Liver (tissue), 9 donors: ENCODE results near the gene LEMD2. TPM values are rescaled to one million over a fixed set of nuclear protein-coding genes. Genes with fewer than 3 reads are reported as not detected.

ENCODE experiments used
- DNase-seq: peaks from one replicate; pipeline ENCODE4 v3.0.0-alpha.2; 2017; ENCODE audit warnings: low spot score
- H3K27ac ChIP-seq, 2 donors: one replicate each; pipeline ENCODE4 v1.7.0; 2013; ENCODE audit warnings: inconsistent platforms in 2 of 2, low read length in 2 of 2, control low read depth in 1 of 2, low read depth in 1 of 2, mild to moderate bottlenecking in 1 of 2
- H3K27me3 ChIP-seq, 4 donors: one replicate each; pipeline versions ENCODE4 v1.6.1 to v1.7.0; 2013; ENCODE audit warnings: low read length in 3 of 4, inconsistent platforms in 1 of 4, mild to moderate bottlenecking in 1 of 4, moderate library complexity in 1 of 4; ENCODE audit not compliant: control insufficient read depth in 4 of 4, insufficient read depth in 4 of 4
- H3K36me3 ChIP-seq, 4 donors: one replicate each; pipeline versions ENCODE4 v1.6.1 to v1.7.0; 2013; ENCODE audit warnings: low read length in 3 of 4, mild to moderate bottlenecking in 3 of 4, low read depth in 1 of 4, moderate library complexity in 1 of 4; ENCODE audit not compliant: control insufficient read depth in 4 of 4, insufficient read depth in 3 of 4
- H3K4me1 ChIP-seq, 4 donors: one replicate each; pipeline versions ENCODE4 v1.6.1 to v1.7.0; 2013; ENCODE audit warnings: low read length in 3 of 4, mild to moderate bottlenecking in 3 of 4, moderate library complexity in 1 of 4; ENCODE audit not compliant: control insufficient read depth in 4 of 4, insufficient read depth in 4 of 4
- H3K4me3 ChIP-seq, 3 donors: one replicate each; pipeline versions ENCODE4 v1.6.1 to v1.7.0; 2013; ENCODE audit warnings: low read length in 3 of 3, control low read depth in 1 of 3, low read depth in 1 of 3, mild to moderate bottlenecking in 1 of 3
- H3K9ac ChIP-seq, 2 donors: one replicate each; pipeline ENCODE4 v1.7.0; 2013; ENCODE audit warnings: low read length in 2 of 2, mild to moderate bottlenecking in 2 of 2, moderate library complexity in 2 of 2, control low read depth in 1 of 2, low read depth in 1 of 2
- H3K9me3 ChIP-seq, 4 donors: one replicate each; pipeline versions ENCODE4 v1.6.1 to v1.7.0; 2013; ENCODE audit warnings: low read length in 3 of 4; ENCODE audit not compliant: control insufficient read depth in 4 of 4
- FOXA1 ChIP-seq: IDR thresholded peaks from 2 replicates; pipeline ENCODE4 v1.6.1; 2016; ENCODE audit warnings: antibody characterized with exemption
- FOXA2 ChIP-seq: IDR thresholded peaks from 2 replicates; pipeline ENCODE4 v1.6.1; 2016; ENCODE audit warnings: antibody characterized with exemption
- HNF4A ChIP-seq, 2 donors: conservative IDR thresholded peaks; 2 replicates each; pipeline ENCODE4 v1.6.1; 2016; ENCODE audit warnings: antibody characterized with exemption in 2 of 2, mild to moderate bottlenecking in 2 of 2
- NR2F2 ChIP-seq: IDR thresholded peaks from 2 replicates; pipeline ENCODE4 v1.6.1; 2016; ENCODE audit warnings: antibody characterized with exemption
- RAD21 ChIP-seq, 2 donors: IDR thresholded peaks; 2 replicates each; pipeline ENCODE4 v1.6.1; 2016; ENCODE audit warnings: antibody characterized with exemption in 2 of 2, mild to moderate bottlenecking in 2 of 2
- SP1 ChIP-seq: IDR thresholded peaks from 2 replicates; pipeline ENCODE4 v1.6.1; 2018; ENCODE audit warnings: antibody characterized with exemption, mild to moderate bottlenecking
- TAF1 ChIP-seq: conservative IDR thresholded peaks from 2 replicates; pipeline ENCODE4 v1.6.1; 2016; ENCODE audit warnings: antibody characterized with exemption, mild to moderate bottlenecking
- YY1 ChIP-seq: IDR thresholded peaks from 2 replicates; pipeline ENCODE4 v1.6.1; 2016; ENCODE audit warnings: antibody characterized with exemption, mild to moderate bottlenecking
- WGBS: extraction: QIAGEN DNeasy Blood & Tissue Kit; methylation state at CpG from one replicate; pipeline ENCODE4 v1.1.7; 2013; 5-methylcytosine and 5-hydroxymethylcytosine counted together
- polyA plus RNA-seq, 2 donors: library from polyadenylated mRNA; stranded (reverse) in 1 of 2; unstranded in 1 of 2; fragments of 200-250 nt in 1 of 2; fragments of >200 nt in 1 of 2; fragmentation: Nextera tagmentation in 1 of 2; extraction: Ambion mirVana in 1 of 2; gene quantifications; one replicate each; pipeline versions ENCODE4 v1.2.1 to v1.2.3, GENCODE V29; 2013 to 2015
- total RNA-seq, 2 donors: library from RNA; depleted of rRNA; stranded (reverse); fragments of >200 nt; gene quantifications; one replicate each; pipeline ENCODE4 v1.2.3, GENCODE V29; 2014
- TF ChIP-seq, protein P1 (sequence below): IDR thresholded peaks from 2 replicates; pipeline ENCODE4 v1.6.1; 2016; ENCODE audit warnings: antibody characterized with exemption, mild to moderate bottlenecking
- TF ChIP-seq, protein P2 (sequence below): fragments of 150-350 bp; IDR thresholded peaks from 2 replicates; pipeline ENCODE4 v1.5.1; 2017; ENCODE audit warnings: improper control_type of control experiment, low read depth, low read length; ENCODE audit not compliant: missing input control
- TF ChIP-seq, protein P3 (sequence below): IDR thresholded peaks from 2 replicates; pipeline ENCODE4 v1.6.1; 2016; ENCODE audit warnings: antibody characterized with exemption
- TF ChIP-seq, protein P4 (sequence below): IDR thresholded peaks from 2 replicates; pipeline ENCODE4 v1.6.1; 2016; ENCODE audit warnings: antibody characterized with exemption
- TF ChIP-seq, protein P5 (sequence below): IDR thresholded peaks from 2 replicates; pipeline ENCODE4 v1.6.1; 2016; ENCODE audit warnings: antibody characterized with exemption
- donor health status: healthy.
- donor health status: healthy.
- donor health status: healthy.
- donor health status: healthy.
- donor health status: healthy.

LEMD2 gene
- total and polyA plus RNA-seq, 4 donors: 6.5 to 23.1 (median 16.6) TPM

DNA sequence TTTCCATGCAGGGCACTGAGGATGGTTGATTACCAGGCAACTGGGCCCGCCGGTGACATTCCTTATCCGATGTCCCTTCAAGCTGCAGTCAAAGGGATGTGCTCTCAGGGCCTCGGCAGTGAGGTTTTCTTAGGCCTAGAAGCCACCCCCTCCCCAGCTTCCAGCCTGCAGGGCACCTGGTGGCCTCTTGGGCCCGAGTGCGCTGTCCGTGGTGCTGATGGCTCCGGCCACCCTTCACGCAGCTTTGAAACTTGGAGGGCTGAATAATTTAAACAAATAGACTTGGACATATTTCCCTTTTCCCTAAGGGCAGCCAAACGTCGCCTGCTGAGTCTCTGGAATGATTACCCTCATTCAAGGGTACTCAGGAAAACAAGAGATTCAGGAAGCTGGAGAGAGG, 23.7 kb upstream of the LEMD2 start:
- TF ChIP-seq, protein P1, sequence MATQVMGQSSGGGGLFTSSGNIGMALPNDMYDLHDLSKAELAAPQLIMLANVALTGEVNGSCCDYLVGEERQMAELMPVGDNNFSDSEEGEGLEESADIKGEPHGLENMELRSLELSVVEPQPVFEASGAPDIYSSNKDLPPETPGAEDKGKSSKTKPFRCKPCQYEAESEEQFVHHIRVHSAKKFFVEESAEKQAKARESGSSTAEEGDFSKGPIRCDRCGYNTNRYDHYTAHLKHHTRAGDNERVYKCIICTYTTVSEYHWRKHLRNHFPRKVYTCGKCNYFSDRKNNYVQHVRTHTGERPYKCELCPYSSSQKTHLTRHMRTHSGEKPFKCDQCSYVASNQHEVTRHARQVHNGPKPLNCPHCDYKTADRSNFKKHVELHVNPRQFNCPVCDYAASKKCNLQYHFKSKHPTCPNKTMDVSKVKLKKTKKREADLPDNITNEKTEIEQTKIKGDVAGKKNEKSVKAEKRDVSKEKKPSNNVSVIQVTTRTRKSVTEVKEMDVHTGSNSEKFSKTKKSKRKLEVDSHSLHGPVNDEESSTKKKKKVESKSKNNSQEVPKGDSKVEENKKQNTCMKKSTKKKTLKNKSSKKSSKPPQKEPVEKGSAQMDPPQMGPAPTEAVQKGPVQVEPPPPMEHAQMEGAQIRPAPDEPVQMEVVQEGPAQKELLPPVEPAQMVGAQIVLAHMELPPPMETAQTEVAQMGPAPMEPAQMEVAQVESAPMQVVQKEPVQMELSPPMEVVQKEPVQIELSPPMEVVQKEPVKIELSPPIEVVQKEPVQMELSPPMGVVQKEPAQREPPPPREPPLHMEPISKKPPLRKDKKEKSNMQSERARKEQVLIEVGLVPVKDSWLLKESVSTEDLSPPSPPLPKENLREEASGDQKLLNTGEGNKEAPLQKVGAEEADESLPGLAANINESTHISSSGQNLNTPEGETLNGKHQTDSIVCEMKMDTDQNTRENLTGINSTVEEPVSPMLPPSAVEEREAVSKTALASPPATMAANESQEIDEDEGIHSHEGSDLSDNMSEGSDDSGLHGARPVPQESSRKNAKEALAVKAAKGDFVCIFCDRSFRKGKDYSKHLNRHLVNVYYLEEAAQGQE: peak; percentile 99
- TF ChIP-seq YY1 (no peak), RAD21 (IDR thresholded peaks at IDR 0.05) (peak in 1 of 2 donors; percentile 8)
- TF ChIP-seq, protein P2, sequence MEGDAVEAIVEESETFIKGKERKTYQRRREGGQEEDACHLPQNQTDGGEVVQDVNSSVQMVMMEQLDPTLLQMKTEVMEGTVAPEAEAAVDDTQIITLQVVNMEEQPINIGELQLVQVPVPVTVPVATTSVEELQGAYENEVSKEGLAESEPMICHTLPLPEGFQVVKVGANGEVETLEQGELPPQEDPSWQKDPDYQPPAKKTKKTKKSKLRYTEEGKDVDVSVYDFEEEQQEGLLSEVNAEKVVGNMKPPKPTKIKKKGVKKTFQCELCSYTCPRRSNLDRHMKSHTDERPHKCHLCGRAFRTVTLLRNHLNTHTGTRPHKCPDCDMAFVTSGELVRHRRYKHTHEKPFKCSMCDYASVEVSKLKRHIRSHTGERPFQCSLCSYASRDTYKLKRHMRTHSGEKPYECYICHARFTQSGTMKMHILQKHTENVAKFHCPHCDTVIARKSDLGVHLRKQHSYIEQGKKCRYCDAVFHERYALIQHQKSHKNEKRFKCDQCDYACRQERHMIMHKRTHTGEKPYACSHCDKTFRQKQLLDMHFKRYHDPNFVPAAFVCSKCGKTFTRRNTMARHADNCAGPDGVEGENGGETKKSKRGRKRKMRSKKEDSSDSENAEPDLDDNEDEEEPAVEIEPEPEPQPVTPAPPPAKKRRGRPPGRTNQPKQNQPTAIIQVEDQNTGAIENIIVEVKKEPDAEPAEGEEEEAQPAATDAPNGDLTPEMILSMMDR: peak; percentile 37
- TF ChIP-seq, protein P3, sequence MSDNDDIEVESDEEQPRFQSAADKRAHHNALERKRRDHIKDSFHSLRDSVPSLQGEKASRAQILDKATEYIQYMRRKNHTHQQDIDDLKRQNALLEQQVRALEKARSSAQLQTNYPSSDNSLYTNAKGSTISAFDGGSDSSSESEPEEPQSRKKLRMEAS: no peak
- Histone ChIP-seq H3K27ac (no peak overlapping the region), H3K36me3 (no peaks in the 10 kb centered on the region), H3K4me1 (no peaks in the 10 kb centered on the region), H3K9me3 (no peaks in the 10 kb centered on the region), H3K27me3 (peaks cover 0 to 6% (median 0%) of the 10 kb centered on the region in 4 donors), H3K4me3 (no peak overlapping the region), H3K9ac (no peak overlapping the region)
- WGBS: 4% methylated on average over 11 of the region's 11 CpGs
- peak; percentile 67 for DNase-seq

DNA sequence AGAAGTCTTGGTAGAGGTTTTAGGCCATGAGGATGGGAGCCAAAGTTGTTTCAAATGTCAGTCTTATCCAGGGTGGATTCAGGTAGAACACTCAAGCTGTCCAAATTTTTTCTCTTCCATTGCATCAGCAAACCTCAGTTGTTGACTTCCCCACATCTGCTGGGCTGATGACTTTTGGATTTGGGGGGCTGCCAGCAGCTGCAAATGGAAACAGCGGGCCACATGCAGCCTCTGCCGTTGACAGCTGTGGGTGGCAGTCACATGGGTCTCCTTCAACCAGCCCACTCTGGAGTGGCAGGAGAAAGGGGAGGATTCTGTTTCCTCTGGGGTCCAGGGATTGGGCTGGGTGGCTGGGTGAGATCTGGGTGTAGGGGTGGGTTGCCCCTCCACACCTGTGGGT, 20.7 kb upstream of the LEMD2 start:
- H3K9ac ChIP-seq: no peak overlapping the region
- peaks cover 0 to 7% (median 0%) of the 10 kb centered on the region in 4 donors for H3K27me3 ChIP-seq
- H3K27ac ChIP-seq: no peak overlapping the region
- no peaks in the 10 kb centered on the region for H3K36me3 ChIP-seq
- no peak for DNase-seq
- H3K4me1 ChIP-seq: no peaks in the 10 kb centered on the region
- H3K4me3 ChIP-seq: no peak overlapping the region
- TF ChIP-seq, protein P4, sequence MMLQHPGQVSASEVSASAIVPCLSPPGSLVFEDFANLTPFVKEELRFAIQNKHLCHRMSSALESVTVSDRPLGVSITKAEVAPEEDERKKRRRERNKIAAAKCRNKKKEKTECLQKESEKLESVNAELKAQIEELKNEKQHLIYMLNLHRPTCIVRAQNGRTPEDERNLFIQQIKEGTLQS: no peak
- no peak for TF ChIP-seq FOXA2
- no peak for TF ChIP-seq SP1
- no peak for TF ChIP-seq HNF4A (conservative IDR thresholded peaks at IDR 0.05)
- TF ChIP-seq NR2F2: no peak
- TF ChIP-seq, protein P5, sequence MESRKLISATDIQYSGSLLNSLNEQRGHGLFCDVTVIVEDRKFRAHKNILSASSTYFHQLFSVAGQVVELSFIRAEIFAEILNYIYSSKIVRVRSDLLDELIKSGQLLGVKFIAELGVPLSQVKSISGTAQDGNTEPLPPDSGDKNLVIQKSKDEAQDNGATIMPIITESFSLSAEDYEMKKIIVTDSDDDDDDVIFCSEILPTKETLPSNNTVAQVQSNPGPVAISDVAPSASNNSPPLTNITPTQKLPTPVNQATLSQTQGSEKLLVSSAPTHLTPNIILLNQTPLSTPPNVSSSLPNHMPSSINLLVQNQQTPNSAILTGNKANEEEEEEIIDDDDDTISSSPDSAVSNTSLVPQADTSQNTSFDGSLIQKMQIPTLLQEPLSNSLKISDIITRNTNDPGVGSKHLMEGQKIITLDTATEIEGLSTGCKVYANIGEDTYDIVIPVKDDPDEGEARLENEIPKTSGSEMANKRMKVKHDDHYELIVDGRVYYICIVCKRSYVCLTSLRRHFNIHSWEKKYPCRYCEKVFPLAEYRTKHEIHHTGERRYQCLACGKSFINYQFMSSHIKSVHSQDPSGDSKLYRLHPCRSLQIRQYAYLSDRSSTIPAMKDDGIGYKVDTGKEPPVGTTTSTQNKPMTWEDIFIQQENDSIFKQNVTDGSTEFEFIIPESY: no peak
- no peak for TF ChIP-seq FOXA1
- TF ChIP-seq TAF1: no peak
- WGBS: 62% methylated on average over 2 of the region's 2 CpGs
- no peaks in the 10 kb centered on the region for H3K9me3 ChIP-seq
